Skeletal muscle tissue (tissue), 4 donors: Measurements from ENCODE around the gene ELN. TPM values are rescaled to one million over a fixed set of nuclear protein-coding genes. Genes with fewer than 3 reads are reported as not detected.
A peak's percentile ranks its signal among the peaks of the same experiment; 100 is the strongest.

ENCODE experiments used
- H3K27ac ChIP-seq: one replicate; pipeline ENCODE4 v1.7.0; 2013; ENCODE audit warnings: mild to moderate bottlenecking, low read depth, low read length, inconsistent platforms
- H3K27me3 ChIP-seq, 3 donors: one replicate each; pipeline ENCODE4 v1.7.0; 2013; ENCODE audit warnings: low read length in 3 of 3; ENCODE audit not compliant: control insufficient read depth in 3 of 3, insufficient read depth in 3 of 3
- H3K36me3 ChIP-seq, 3 donors: one replicate each; pipeline ENCODE4 v1.7.0; 2013; ENCODE audit warnings: low read length in 3 of 3; ENCODE audit not compliant: control insufficient read depth in 3 of 3, insufficient read depth in 3 of 3
- H3K4me1 ChIP-seq, 3 donors: one replicate each; pipeline ENCODE4 v1.7.0; 2013; ENCODE audit warnings: low read length in 3 of 3, mild to moderate bottlenecking in 3 of 3; ENCODE audit not compliant: control insufficient read depth in 3 of 3, insufficient read depth in 3 of 3
- H3K4me3 ChIP-seq, 3 donors: one replicate each; pipeline ENCODE4 v1.7.0; 2013; ENCODE audit warnings: low read length in 3 of 3
- H3K9ac ChIP-seq, 3 donors: one replicate each; pipeline ENCODE4 v1.7.0; 2013; ENCODE audit warnings: low read length in 3 of 3, mild to moderate bottlenecking in 3 of 3, moderate library complexity in 2 of 3, low read depth in 1 of 3
- H3K9me3 ChIP-seq, 3 donors: one replicate each; pipeline ENCODE4 v1.7.0; 2013; ENCODE audit warnings: low read length in 3 of 3; ENCODE audit not compliant: control insufficient read depth in 3 of 3
- total RNA-seq: library from RNA; depleted of rRNA; stranded (reverse); fragments of >200 nt; gene quantifications from one replicate; pipeline ENCODE4 v1.2.3, GENCODE V29; 2014
- donor health status: Osteomylitis.

Gene ELN
- total RNA-seq, 1 donor from 2014 or later = 107 TPM

GRCh38 chr7:73999664-74000435, 28.1 kb upstream of the ELN start:
- H3K36me3 ChIP-seq = no peaks in the 10 kb centered on the region
- H3K4me3 ChIP-seq = no peak overlapping the region
- no peaks in the 10 kb centered on the region for H3K27me3 ChIP-seq
- H3K9ac ChIP-seq = no peak overlapping the region
- H3K4me1 ChIP-seq = peaks cover 0 to 3% (median 0%) of the 10 kb centered on the region in 3 donors
- peaks cover 0 to 5% (median 4%) of the 10 kb centered on the region in 3 donors for H3K9me3 ChIP-seq
- H3K27ac ChIP-seq = no peak overlapping the region

- H3K27ac ChIP-seq = no peak overlapping the region
- H3K4me3 ChIP-seq = no peak overlapping the region
- H3K9ac ChIP-seq = no peak overlapping the region
- no peaks in the 10 kb centered on the region for H3K27me3 ChIP-seq
- no peaks in the 10 kb centered on the region for H3K36me3 ChIP-seq
- peaks cover 0 to 3% (median 0%) of the 10 kb centered on the region in 3 donors for H3K4me1 ChIP-seq
- no peaks in the 10 kb centered on the region for H3K9me3 ChIP-seq
Observed at GRCh38 chr7:74000489-74001149, 27.4 kb upstream of the ELN start.

GRCh38 chr7:74001150-74001494, 26.9 kb upstream of the ELN start:
- H3K4me3 ChIP-seq = no peak overlapping the region
- no peaks in the 10 kb centered on the region for H3K27me3 ChIP-seq
- no peak overlapping the region for H3K27ac ChIP-seq
- H3K9me3 ChIP-seq = no peaks in the 10 kb centered on the region
- H3K4me1 ChIP-seq = peaks cover 0 to 3% (median 2%) of the 10 kb centered on the region in 3 donors
- no peak overlapping the region for H3K9ac ChIP-seq
- H3K36me3 ChIP-seq = no peaks in the 10 kb centered on the region

- H3K4me3 ChIP-seq = no peak overlapping the region
- no peak overlapping the region for H3K9ac ChIP-seq
- H3K27ac ChIP-seq = no peak overlapping the region
Observed at GRCh38 chr7:74002474-74003017, 25.4 kb upstream of the ELN start.

GRCh38 chr7:74003621-74004020, 24.4 kb upstream of the ELN start:
- H3K27ac ChIP-seq = no peak overlapping the region
- H3K27me3 ChIP-seq = no peaks in the 10 kb centered on the region
- H3K9me3 ChIP-seq = no peaks in the 10 kb centered on the region
- H3K4me1 ChIP-seq = peaks cover 6 to 12% (median 7%) of the 10 kb centered on the region in 3 donors
- H3K9ac ChIP-seq = no peak overlapping the region
- no peak overlapping the region for H3K4me3 ChIP-seq
- no peaks in the 10 kb centered on the region for H3K36me3 ChIP-seq

More at GRCh38 chr7:74002474-74003017, 25.4 kb upstream of the ELN start:
- Histone ChIP-seq H3K9me3 (no peaks in the 10 kb centered on the region), H3K36me3 (no peaks in the 10 kb centered on the region), H3K27me3 (no peaks in the 10 kb centered on the region), H3K4me1 (peaks cover 6 to 12% (median 7%) of the 10 kb centered on the region in 3 donors)

- no peak overlapping the region for H3K9ac ChIP-seq
- no peaks in the 10 kb centered on the region for H3K27me3 ChIP-seq
- H3K4me3 ChIP-seq = no peak overlapping the region
- H3K9me3 ChIP-seq = no peaks in the 10 kb centered on the region
- H3K27ac ChIP-seq = no peak overlapping the region
- H3K36me3 ChIP-seq = no peaks in the 10 kb centered on the region
- peaks cover 26 to 27% (median 26%) of the 10 kb centered on the region in 3 donors for H3K4me1 ChIP-seq
Observed at GRCh38 chr7:74006032-74006431, 21.9 kb upstream of the ELN start.

GRCh38 chr7:74006451-74007241, 21.3 kb upstream of the ELN start:
- no peaks in the 10 kb centered on the region for H3K27me3 ChIP-seq
- H3K36me3 ChIP-seq = no peaks in the 10 kb centered on the region
- no peaks in the 10 kb centered on the region for H3K9me3 ChIP-seq
- H3K9ac ChIP-seq = no peak overlapping the region
- peaks cover 26 to 29% (median 28%) of the 10 kb centered on the region in 3 donors for H3K4me1 ChIP-seq
- H3K27ac ChIP-seq = no peak overlapping the region
- H3K4me3 ChIP-seq = no peak overlapping the region

GRCh38 chr7:74007242-74007567, 20.8 kb upstream of the ELN start:
- H3K9me3 ChIP-seq = no peaks in the 10 kb centered on the region
- peaks cover 26 to 31% (median 28%) of the 10 kb centered on the region in 3 donors for H3K4me1 ChIP-seq
- no peaks in the 10 kb centered on the region for H3K27me3 ChIP-seq
- H3K36me3 ChIP-seq = no peaks in the 10 kb centered on the region
- H3K9ac ChIP-seq = no peak overlapping the region
- no peak overlapping the region for H3K4me3 ChIP-seq
- no peak overlapping the region for H3K27ac ChIP-seq

- no peak overlapping the region for H3K27ac ChIP-seq
- no peaks in the 10 kb centered on the region for H3K27me3 ChIP-seq
- H3K4me1 ChIP-seq = peaks cover 37 to 44% (median 39%) of the 10 kb centered on the region in 3 donors
- no peaks in the 10 kb centered on the region for H3K9me3 ChIP-seq
- peak overlapping the region in 1 of 3 donors; percentile 72 for H3K9ac ChIP-seq
- H3K4me3 ChIP-seq = no peak overlapping the region
- H3K36me3 ChIP-seq = no peaks in the 10 kb centered on the region
Observed at GRCh38 chr7:74008687-74009086, 19.3 kb upstream of the ELN start.
